Urinary bladder (tissue), 4 donors: Measurements from ENCODE around the gene SAA1. TPM values are rescaled to one million over a fixed set of nuclear protein-coding genes. Genes with fewer than 3 reads are reported as not detected.

Source experiments
- DNase-seq: peaks from one replicate; pipeline ENCODE4 v3.0.0-alpha.2; 2015; ENCODE audit errors: extremely low spot score
- H3K27ac ChIP-seq: one replicate; pipeline ENCODE4 v1.5.1; 2013; ENCODE audit warnings: low read depth, mild to moderate bottlenecking, moderate library complexity
- H3K36me3 ChIP-seq: one replicate; pipeline ENCODE4 v1.6.1; 2013; ENCODE audit warnings: mild to moderate bottlenecking, moderate library complexity; ENCODE audit not compliant: insufficient read depth
- H3K4me1 ChIP-seq: one replicate; pipeline ENCODE4 v1.6.1; 2013; ENCODE audit warnings: mild to moderate bottlenecking, moderate library complexity; ENCODE audit not compliant: insufficient read depth
- H3K4me3 ChIP-seq: one replicate; pipeline ENCODE4 v1.5.1; 2013; ENCODE audit warnings: low read depth, low read length
- WGBS: extraction: QIAGEN DNeasy Blood & Tissue Kit; methylation state at CpG from one replicate; pipeline ENCODE4 v1.1.7; 2013; 5-methylcytosine and 5-hydroxymethylcytosine counted together
- polyA plus RNA-seq: library from polyadenylated mRNA; stranded (reverse); fragments of 200-250 nt; gene quantifications from one replicate; pipeline ENCODE4 v1.2.3, GENCODE V29; 2013
- small RNA-seq: library from RNA; depleted of rRNA; stranded (forward); fragments of <200 nt; gene quantifications from one replicate; pipeline ENCODE3, GENCODE V24; 2014
- total RNA-seq: library from RNA; depleted of rRNA; stranded (reverse); fragments of >200 nt; gene quantifications from one replicate; pipeline ENCODE4 v1.2.3, GENCODE V29; 2014
- donor health status: healthy with polysubstance abuse.
- donor health status: healthy.

SAA1 gene
- total and polyA plus RNA-seq, 2 donors, result 44.4 TPM; not detected in 1

GRCh38 chr11:18308242-18308641, 42.2 kb downstream of the SAA1 start:
- WGBS, result 91% methylated on average over 2 of the region's 2 CpGs
- H3K4me1 ChIP-seq, result no peaks in the 10 kb centered on the region
- H3K36me3 ChIP-seq, result peaks cover 4% of the 10 kb centered on the region
- no peak for DNase-seq
- no peak overlapping the region for H3K4me3 ChIP-seq
- H3K27ac ChIP-seq, result no peak overlapping the region

GRCh38 chr11:18309691-18310090, 43.6 kb downstream of the SAA1 start:
- WGBS, result 95% methylated on average over 5 of the region's 5 CpGs
- Histone ChIP-seq H3K36me3 (peaks cover 4% of the 10 kb centered on the region), H3K27ac (no peak overlapping the region), H3K4me3 (no peak overlapping the region), H3K4me1 (no peaks in the 10 kb centered on the region)
- DNase-seq, result no peak

GRCh38 chr11:18310800-18311340, 44.8 kb downstream of the SAA1 start:
- Histone ChIP-seq H3K36me3 (peaks cover 4% of the 10 kb centered on the region), H3K4me3 (no peak overlapping the region), H3K27ac (peak overlapping the region; percentile 50), H3K4me1 (no peaks in the 10 kb centered on the region)
- 85% methylated on average over 6 of the region's 6 CpGs for WGBS
- DNase-seq, result no peak

GRCh38 chr11:18312012-18312411, 45.9 kb downstream of the SAA1 start:
- DNase-seq, result no peak
- 78% methylated on average over 3 of the region's 3 CpGs for whole genome bisulfite sequencing
- H3K4me3 ChIP-seq, result no peak overlapping the region
- H3K36me3 ChIP-seq, result peaks cover 1% of the 10 kb centered on the region
- H3K4me1 ChIP-seq, result no peaks in the 10 kb centered on the region
- no peak overlapping the region for H3K27ac ChIP-seq

GRCh38 chr11:18312663-18313420, 46.8 kb downstream of the SAA1 start:
- Histone ChIP-seq H3K36me3 (peaks cover 1% of the 10 kb centered on the region), H3K27ac (no peak overlapping the region), H3K4me3 (no peak overlapping the region), H3K4me1 (no peaks in the 10 kb centered on the region)
- DNase-seq, result no peak
- WGBS, result 71% methylated on average over 2 of the region's 2 CpGs

- Histone ChIP-seq H3K4me1 (no peaks in the 10 kb centered on the region), H3K4me3 (no peak overlapping the region), H3K27ac (no peak overlapping the region), H3K36me3 (peaks cover 1% of the 10 kb centered on the region)
- WGBS, result 79% methylated on average over 10 of the region's 10 CpGs
- no peak for DNase-seq
Measured at GRCh38 chr11:18313965-18314763, 48.1 kb downstream of the SAA1 start.

- Histone ChIP-seq H3K27ac (no peak overlapping the region), H3K4me3 (no peak overlapping the region), H3K36me3 (peaks cover 1% of the 10 kb centered on the region), H3K4me1 (no peaks in the 10 kb centered on the region)
- no peak for DNase-seq
- 86% methylated on average over 9 of the region's 9 CpGs for WGBS
Measured at GRCh38 chr11:18314784-18315523, 48.9 kb downstream of the SAA1 start.

- H3K36me3 ChIP-seq, result peaks cover 1% of the 10 kb centered on the region
- no peaks in the 10 kb centered on the region for H3K4me1 ChIP-seq
- 97% methylated on average over 2 of the region's 2 CpGs for WGBS
- H3K27ac ChIP-seq, result no peak overlapping the region
- no peak for DNase-seq
- H3K4me3 ChIP-seq, result no peak overlapping the region
Measured at GRCh38 chr11:18315893-18316292, 49.8 kb downstream of the SAA1 start.

- no peak overlapping the region for H3K27ac ChIP-seq
- DNase-seq, result no peak
- H3K36me3 ChIP-seq, result no peaks in the 10 kb centered on the region
- H3K4me1 ChIP-seq, result no peaks in the 10 kb centered on the region
- 94% methylated on average over 4 of the region's 4 CpGs for WGBS
- no peak overlapping the region for H3K4me3 ChIP-seq
Measured at GRCh38 chr11:18317551-18317950, 51.5 kb downstream of the SAA1 start.

Small RNA genes within 50 kb of the gene (small RNA-seq; reads per million reads assigned to genes)
- gene RNA5SP333, result not detected
- not detected for gene RNA5SP334

Other genes with a start within 250 kb of the SAA1 start
- 2.5 TPM for gene TPH1, start 220.0 kb upstream of the SAA1 start, total RNA-seq
- 0.14 TPM for gene TPH1, start 220.0 kb upstream of the SAA1 start, polyA plus RNA-seq
- gene SAAL1, start 160.2 kb upstream of the SAA1 start, total RNA-seq, result 23.1 TPM
- 8.8 TPM for gene SAAL1, start 160.2 kb upstream of the SAA1 start, polyA plus RNA-seq
- not detected for gene MRGPRX3, start 133.7 kb upstream of the SAA1 start, total RNA-seq
- not detected for gene MRGPRX3, start 133.7 kb upstream of the SAA1 start, polyA plus RNA-seq
- not detected for gene MRGPRX4, start 93.4 kb upstream of the SAA1 start, total RNA-seq
- not detected for gene MRGPRX4, start 93.4 kb upstream of the SAA1 start, polyA plus RNA-seq
- not detected for gene SAA4, start 29.5 kb upstream of the SAA1 start, total RNA-seq
- gene SAA4, start 29.5 kb upstream of the SAA1 start, polyA plus RNA-seq, result 0.54 TPM
- gene SAA2, start 17.6 kb upstream of the SAA1 start, total RNA-seq, result not detected
- gene SAA2, start 17.6 kb upstream of the SAA1 start, polyA plus RNA-seq, result 13.7 TPM
- 55.3 TPM for gene HPS5, start 55.9 kb downstream of the SAA1 start, total RNA-seq
- gene HPS5, start 55.9 kb downstream of the SAA1 start, polyA plus RNA-seq, result 8.4 TPM
- 119 TPM for gene GTF2H1, start 56.3 kb downstream of the SAA1 start, total RNA-seq
- gene GTF2H1, start 56.3 kb downstream of the SAA1 start, polyA plus RNA-seq, result 31.9 TPM
- 163 TPM for gene LDHA, start 128.3 kb downstream of the SAA1 start, total RNA-seq
- 542 TPM for gene LDHA, start 128.3 kb downstream of the SAA1 start, polyA plus RNA-seq
- not detected for gene LDHC, start 146.1 kb downstream of the SAA1 start, total RNA-seq
- gene LDHC, start 146.1 kb downstream of the SAA1 start, polyA plus RNA-seq, result not detected
- not detected for gene LDHAL6A, start 189.6 kb downstream of the SAA1 start, total RNA-seq
- not detected for gene LDHAL6A, start 189.6 kb downstream of the SAA1 start, polyA plus RNA-seq